ENCODE measurements around the gene DDX39A. TPM values are rescaled to one million over a fixed set of nuclear protein-coding genes. Genes with fewer than 3 reads are reported as not detected.

Gene DDX39A
- total and polyA plus RNA-seq, 2 of the 13 experiments (the other 11 are each of a cell fraction or from before 2014, with no cell fraction given): 34.6 to 90.4 TPM

- intact Hi-C loops (cut with micrococcal nuclease; ENCODE audit: unreplicated experiment) (no loop called here), in situ Hi-C loops (cut with HindIII; ENCODE audit: extremely low pct_ligation_motif_present, low pct_unique_long_range_greater_than_20kb) (loop anchor here (25.0 kb wide), 1 partner anchor 526 kb away; the partner anchor contains the start of gene NANOS3)
- DNase-seq (ENCODE audit: low spot score): no peak
- Histone ChIP-seq H4K20me1 (ENCODE audit: insufficient read depth, low read length) (peaks cover 31% of the 10 kb centered on the region), H3K27ac (ENCODE audit: extremely low read length, insufficient read depth, low read length) (no peak overlapping the region), H3K9me3 (ENCODE audit: low read length) (no peaks in the 10 kb centered on the region), H3K79me2 (ENCODE audit: insufficient read depth, low read length) (peaks cover 50% of the 10 kb centered on the region), H3K9ac (ENCODE audit: insufficient read depth, low read depth, low read length) (no peak overlapping the region), H3K4me3 (replicated peaks in 1 of 3; ENCODE audit: insufficient read depth in 1 of 3, low read depth in 2 of 3, low read length in 3 of 3) (no peak overlapping the region), H3K4me2 (ENCODE audit: low read depth, low read length) (no peak overlapping the region), H3K4me1 (ENCODE audit: insufficient read depth, low read length) (peaks cover 26% of the 10 kb centered on the region), H3K27me3 (ENCODE audit: control insufficient read depth in 1 of 2, insufficient read depth in 2 of 2, low read length in 2 of 2) (no peaks in the 10 kb centered on the region), H2AFZ (ENCODE audit: low read length) (no peak overlapping the region), H3K36me3 (replicated peaks in 1 of 2; ENCODE audit: control insufficient read depth in 1 of 2, insufficient read depth in 2 of 2, low read length in 2 of 2) (peaks cover 37 to 65% of the 10 kb centered on the region in 2 experiments; a peak in 4 of 5 replicates)
- no peak for ATAC-seq
- ChIA-PET CTCF (ENCODE audit: low intra/inter-chr PET ratio, low total read pairs) (no interaction called here), POLR2A (no interaction called here)
- TF ChIP-seq ZNF710 (CRISPR knock-in tag; IDR thresholded peaks at IDR 0.05; ENCODE audit: borderline replicate concordance) (no peak), RARG (CRISPR knock-in tag; IDR thresholded peaks at IDR 0.05; ENCODE audit: low read depth) (no peak), NR2F6 (IDR thresholded peaks at IDR 0.05) (no peak), NR2F6 (CRISPR knock-in tag; IDR thresholded peaks at IDR 0.05) (no peak), SIX1 (CRISPR knock-in tag; IDR thresholded peaks at IDR 0.05; ENCODE audit: borderline replicate concordance) (no peak), ZBTB10 (CRISPR knock-in tag; IDR thresholded peaks at IDR 0.05; ENCODE audit: borderline replicate concordance) (no peak), EP300 (IDR thresholded peaks at IDR 0.05; ENCODE audit: low read depth in 2 of 2, low read length in 2 of 2) (no peak), EP300 (CRISPR knock-in tag; IDR thresholded peaks at IDR 0.05; ENCODE audit: borderline replicate concordance) (no peak), ZNF543 (CRISPR knock-in tag; IDR thresholded peaks at IDR 0.05) (no peak), HNRNPH1 (optimal IDR thresholded peaks at IDR 0.05; ENCODE audit: low read depth, low read length) (no peak), ZNF430 (CRISPR knock-in tag; IDR thresholded peaks at IDR 0.05) (no peak), REL (CRISPR knock-in tag; conservative IDR thresholded peaks at IDR 0.05) (no peak), JDP2 (CRISPR knock-in tag; IDR thresholded peaks at IDR 0.05; ENCODE audit: borderline replicate concordance) (no peak)
- TF ChIP-seq, protein P1, sequence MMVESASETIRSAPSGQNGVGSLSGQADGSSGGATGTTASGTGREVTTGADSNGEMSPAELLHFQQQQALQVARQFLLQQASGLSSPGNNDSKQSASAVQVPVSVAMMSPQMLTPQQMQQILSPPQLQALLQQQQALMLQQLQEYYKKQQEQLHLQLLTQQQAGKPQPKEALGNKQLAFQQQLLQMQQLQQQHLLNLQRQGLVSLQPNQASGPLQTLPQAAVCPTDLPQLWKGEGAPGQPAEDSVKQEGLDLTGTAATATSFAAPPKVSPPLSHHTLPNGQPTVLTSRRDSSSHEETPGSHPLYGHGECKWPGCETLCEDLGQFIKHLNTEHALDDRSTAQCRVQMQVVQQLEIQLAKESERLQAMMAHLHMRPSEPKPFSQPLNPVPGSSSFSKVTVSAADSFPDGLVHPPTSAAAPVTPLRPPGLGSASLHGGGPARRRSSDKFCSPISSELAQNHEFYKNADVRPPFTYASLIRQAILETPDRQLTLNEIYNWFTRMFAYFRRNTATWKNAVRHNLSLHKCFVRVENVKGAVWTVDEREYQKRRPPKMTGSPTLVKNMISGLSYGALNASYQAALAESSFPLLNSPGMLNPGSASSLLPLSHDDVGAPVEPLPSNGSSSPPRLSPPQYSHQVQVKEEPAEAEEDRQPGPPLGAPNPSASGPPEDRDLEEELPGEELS (CRISPR knock-in tag; IDR thresholded peaks at IDR 0.05): no peak
- no peak for FAIRE-seq
- 96% methylated on average over 11 of the region's 15 CpGs for WGBS (ENCODE audit: low lambda C conversion rate)
- no TSS peak for BruUV-seq (replicated peaks)
These were observed 6.0 kb downstream of the DDX39A start for GRCh38 chr19:14412996-14413692.
